ENCODE measurements around the gene YPEL5. TPM values are rescaled to one million over a fixed set of nuclear protein-coding genes. Genes with fewer than 3 reads are reported as not detected.
"Not testable (repeated sequence)": the region's sequence is repeated elsewhere in the genome, so short reads cannot be mapped to it uniquely, and the experiment has no call there.

YPEL5 gene
- total RNA-seq, 1 donor from 2014 or later = 86.0 TPM

DNA sequence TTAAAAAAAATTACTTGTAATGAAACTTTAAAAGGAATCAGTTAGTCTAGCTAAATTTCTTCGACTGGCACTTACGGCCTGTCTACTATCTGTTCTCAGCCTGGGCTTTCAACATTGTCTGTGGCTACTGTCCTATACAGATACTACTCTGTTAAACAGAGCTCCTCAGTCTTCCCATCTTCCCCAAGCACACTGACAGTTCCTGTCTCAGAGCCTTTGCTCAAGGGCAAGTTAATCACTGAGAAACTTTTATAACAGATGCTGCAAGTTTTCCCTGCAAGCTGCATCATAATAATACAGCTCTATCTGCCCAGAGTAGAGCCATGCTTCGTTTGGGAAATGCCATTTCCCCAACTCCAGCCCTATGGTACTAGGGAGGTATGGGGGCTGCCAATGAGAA, 11.3 kb upstream of the YPEL5 start:
- peaks cover 50% of the 10 kb centered on the region for H3K27me3 Mint-ChIP-seq (ENCODE audit: unreplicated experiment)
- no peaks in the 10 kb centered on the region for H3K4me1 Mint-ChIP-seq (ENCODE audit: unreplicated experiment)
- no peak overlapping the region for H3K27ac Mint-ChIP-seq (ENCODE audit: unreplicated experiment)
- H3K9me3 Mint-ChIP-seq (ENCODE audit: unreplicated experiment) = no peaks in the 10 kb centered on the region
- H3K4me3 Mint-ChIP-seq (ENCODE audit: unreplicated experiment) = no peak overlapping the region
- no peaks in the 10 kb centered on the region for H3K36me3 Mint-ChIP-seq (ENCODE audit: unreplicated experiment)
- DNase-seq (ENCODE audit: extremely low spot score, unreplicated experiment) = peak; percentile 10
- TF ChIP-seq, protein P1, sequence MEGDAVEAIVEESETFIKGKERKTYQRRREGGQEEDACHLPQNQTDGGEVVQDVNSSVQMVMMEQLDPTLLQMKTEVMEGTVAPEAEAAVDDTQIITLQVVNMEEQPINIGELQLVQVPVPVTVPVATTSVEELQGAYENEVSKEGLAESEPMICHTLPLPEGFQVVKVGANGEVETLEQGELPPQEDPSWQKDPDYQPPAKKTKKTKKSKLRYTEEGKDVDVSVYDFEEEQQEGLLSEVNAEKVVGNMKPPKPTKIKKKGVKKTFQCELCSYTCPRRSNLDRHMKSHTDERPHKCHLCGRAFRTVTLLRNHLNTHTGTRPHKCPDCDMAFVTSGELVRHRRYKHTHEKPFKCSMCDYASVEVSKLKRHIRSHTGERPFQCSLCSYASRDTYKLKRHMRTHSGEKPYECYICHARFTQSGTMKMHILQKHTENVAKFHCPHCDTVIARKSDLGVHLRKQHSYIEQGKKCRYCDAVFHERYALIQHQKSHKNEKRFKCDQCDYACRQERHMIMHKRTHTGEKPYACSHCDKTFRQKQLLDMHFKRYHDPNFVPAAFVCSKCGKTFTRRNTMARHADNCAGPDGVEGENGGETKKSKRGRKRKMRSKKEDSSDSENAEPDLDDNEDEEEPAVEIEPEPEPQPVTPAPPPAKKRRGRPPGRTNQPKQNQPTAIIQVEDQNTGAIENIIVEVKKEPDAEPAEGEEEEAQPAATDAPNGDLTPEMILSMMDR (IDR thresholded peaks at IDR 0.05) = no peak

GRCh38 chr2:30136764-30137444, 9.9 kb upstream of the YPEL5 start:
- H3K4me1 Mint-ChIP-seq (ENCODE audit: unreplicated experiment) = no peaks in the 10 kb centered on the region
- no peak overlapping the region for H3K27ac Mint-ChIP-seq (ENCODE audit: unreplicated experiment)
- H3K27me3 Mint-ChIP-seq (ENCODE audit: unreplicated experiment) = peaks cover 60% of the 10 kb centered on the region
- TF ChIP-seq, protein P1 (IDR thresholded peaks at IDR 0.05) = no peak
- H3K9me3 Mint-ChIP-seq (ENCODE audit: unreplicated experiment) = no peaks in the 10 kb centered on the region
- DNase-seq (ENCODE audit: extremely low spot score, unreplicated experiment) = peak; percentile 15
- H3K36me3 Mint-ChIP-seq (ENCODE audit: unreplicated experiment) = no peaks in the 10 kb centered on the region
- no peak overlapping the region for H3K4me3 Mint-ChIP-seq (ENCODE audit: unreplicated experiment)

DNA sequence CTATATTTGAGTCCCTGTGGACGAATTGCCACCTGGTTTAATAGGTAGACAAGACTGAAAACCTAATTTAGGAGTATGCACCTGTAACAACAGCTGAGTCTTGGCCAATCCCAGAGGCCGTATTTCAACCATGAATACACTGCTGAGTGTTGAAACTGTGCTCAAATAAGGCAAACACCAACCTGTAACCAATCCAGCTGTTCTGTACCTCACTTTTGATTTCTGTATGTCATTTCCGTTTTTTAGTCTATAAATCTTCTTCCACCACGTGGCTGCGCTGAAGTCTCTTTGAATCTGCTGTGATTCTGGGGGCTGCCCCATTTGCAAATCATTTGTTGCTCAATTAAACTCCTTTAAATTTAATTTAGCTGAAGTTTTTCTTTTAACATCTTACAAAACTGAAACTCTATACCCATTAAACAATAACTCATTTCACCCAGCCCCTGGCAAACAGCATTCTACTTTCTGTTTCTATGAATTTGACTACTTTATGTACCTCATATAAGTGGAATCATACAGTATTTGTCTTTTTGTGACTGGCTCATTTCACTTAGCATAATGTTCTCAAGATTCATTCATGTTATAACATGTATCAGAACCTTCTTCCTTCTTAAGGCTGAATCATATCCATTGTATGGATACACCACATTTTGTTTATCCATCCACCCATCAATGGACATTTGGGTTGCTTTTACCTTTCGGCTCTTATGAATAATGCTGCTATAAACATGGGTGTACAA, 7.5 kb upstream of the YPEL5 start:
- no peaks in the 10 kb centered on the region for H3K4me1 Mint-ChIP-seq (ENCODE audit: unreplicated experiment)
- TF ChIP-seq, protein P1 (IDR thresholded peaks at IDR 0.05) = no peak
- H3K27me3 Mint-ChIP-seq (ENCODE audit: unreplicated experiment) = peaks cover 67% of the 10 kb centered on the region
- H3K27ac Mint-ChIP-seq (ENCODE audit: unreplicated experiment) = no peak overlapping the region
- H3K36me3 Mint-ChIP-seq (ENCODE audit: unreplicated experiment) = no peaks in the 10 kb centered on the region
- no peaks in the 10 kb centered on the region for H3K9me3 Mint-ChIP-seq (ENCODE audit: unreplicated experiment)
- no peak overlapping the region for H3K4me3 Mint-ChIP-seq (ENCODE audit: unreplicated experiment)
- no peak for DNase-seq (ENCODE audit: extremely low spot score, unreplicated experiment)

DNA sequence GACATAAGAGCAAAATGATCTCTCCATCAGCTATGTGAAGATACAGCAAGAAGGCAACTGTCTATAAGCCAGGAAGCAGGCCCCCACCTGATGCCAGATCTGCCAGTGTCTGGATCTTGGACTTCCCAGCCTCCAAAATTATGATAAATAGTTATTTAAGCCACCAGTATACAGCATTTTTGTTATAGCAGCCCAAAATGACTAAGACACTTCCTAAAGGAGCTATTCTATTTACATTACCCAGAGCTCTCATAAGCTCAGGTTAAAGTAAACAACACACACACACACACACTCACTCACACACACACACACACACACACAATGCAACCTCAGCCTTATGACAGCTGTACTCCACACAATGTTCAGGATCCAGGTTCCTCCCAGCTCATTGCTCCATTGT, 5.7 kb upstream of the YPEL5 start:
- no peaks in the 10 kb centered on the region for H3K36me3 Mint-ChIP-seq (ENCODE audit: unreplicated experiment)
- peaks cover 52% of the 10 kb centered on the region for H3K27me3 Mint-ChIP-seq (ENCODE audit: unreplicated experiment)
- H3K4me3 Mint-ChIP-seq (ENCODE audit: unreplicated experiment) = no peak overlapping the region
- DNase-seq (ENCODE audit: extremely low spot score, unreplicated experiment) = no peak
- no peak overlapping the region for H3K27ac Mint-ChIP-seq (ENCODE audit: unreplicated experiment)
- peaks cover 6% of the 10 kb centered on the region for H3K4me1 Mint-ChIP-seq (ENCODE audit: unreplicated experiment)
- TF ChIP-seq, protein P1 (IDR thresholded peaks at IDR 0.05) = no peak
- H3K9me3 Mint-ChIP-seq (ENCODE audit: unreplicated experiment) = no peaks in the 10 kb centered on the region

- TF ChIP-seq, protein P1 (IDR thresholded peaks at IDR 0.05) = no peak
- Mint-ChIP-seq H3K27ac (ENCODE audit: unreplicated experiment) (no peak overlapping the region), H3K4me1 (ENCODE audit: unreplicated experiment) (peaks cover 19% of the 10 kb centered on the region), H3K4me3 (ENCODE audit: unreplicated experiment) (no peak overlapping the region), H3K36me3 (ENCODE audit: unreplicated experiment) (peaks cover 5% of the 10 kb centered on the region), H3K9me3 (ENCODE audit: unreplicated experiment) (no peaks in the 10 kb centered on the region), H3K27me3 (ENCODE audit: unreplicated experiment) (peaks cover 36% of the 10 kb centered on the region)
- no peak for DNase-seq (ENCODE audit: extremely low spot score, unreplicated experiment)
Observed at GRCh38 chr2:30144260-30144659, 2.5 kb upstream of the YPEL5 start.

GRCh38 chr2:30144951-30145350, 1.9 kb upstream of the YPEL5 start:
- not testable (repeated sequence) for H3K9me3 Mint-ChIP-seq (ENCODE audit: unreplicated experiment); DNase-seq (ENCODE audit: extremely low spot score, unreplicated experiment); H3K36me3 Mint-ChIP-seq (ENCODE audit: unreplicated experiment); H3K4me3 Mint-ChIP-seq (ENCODE audit: unreplicated experiment); H3K27ac Mint-ChIP-seq (ENCODE audit: unreplicated experiment)
- peaks cover 26% of the 10 kb centered on the region for H3K4me1 Mint-ChIP-seq (ENCODE audit: unreplicated experiment)
- peaks cover 29% of the 10 kb centered on the region for H3K27me3 Mint-ChIP-seq (ENCODE audit: unreplicated experiment)
